Measurements from ENCODE around the gene ABHD12. TPM values are rescaled to one million over a fixed set of nuclear protein-coding genes. Genes with fewer than 3 reads are reported as not detected.
"Not testable (repeated sequence)": the region's sequence is repeated elsewhere in the genome, so short reads cannot be mapped to it uniquely, and the experiment has no call there.

Gene ABHD12
- total RNA-seq, 1 donor from 2014 or later, result 23.2 TPM

DNA sequence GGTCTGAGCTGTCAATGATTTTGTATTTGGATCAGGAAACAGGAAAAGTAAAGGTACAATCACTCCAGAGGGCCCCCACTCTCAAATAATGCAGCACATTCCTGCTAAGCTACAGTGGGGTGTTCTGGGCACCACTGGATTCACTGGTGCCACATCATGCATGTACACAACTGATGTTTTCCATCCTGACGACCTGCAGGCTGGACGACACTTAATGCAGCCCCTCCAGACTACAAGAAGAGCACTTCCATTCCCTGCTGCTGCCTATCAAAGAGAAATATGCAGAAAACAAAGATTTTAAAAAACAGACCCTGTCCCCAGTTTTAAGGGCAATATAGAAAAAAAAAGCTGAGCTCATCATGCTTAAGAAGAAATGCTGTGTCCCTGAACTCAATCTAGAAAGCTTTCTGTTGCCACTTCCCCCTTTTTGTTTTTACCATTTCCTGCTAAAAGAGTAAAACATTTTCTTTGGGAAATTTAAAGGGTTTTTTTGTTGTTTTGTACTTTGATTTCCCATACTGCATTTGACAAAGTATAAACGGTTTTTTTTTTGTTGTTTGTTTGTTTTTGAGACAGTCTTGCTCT, 35.5 kb downstream of the ABHD12 start:
- DNase-seq (ENCODE audit: low read depth in 2 of 2), result no peak

- no peak for DNase-seq (ENCODE audit: low read depth in 2 of 2)
Observed at GRCh38 chr20:25353747-25354705, 36.6 kb downstream of the ABHD12 start.

DNA sequence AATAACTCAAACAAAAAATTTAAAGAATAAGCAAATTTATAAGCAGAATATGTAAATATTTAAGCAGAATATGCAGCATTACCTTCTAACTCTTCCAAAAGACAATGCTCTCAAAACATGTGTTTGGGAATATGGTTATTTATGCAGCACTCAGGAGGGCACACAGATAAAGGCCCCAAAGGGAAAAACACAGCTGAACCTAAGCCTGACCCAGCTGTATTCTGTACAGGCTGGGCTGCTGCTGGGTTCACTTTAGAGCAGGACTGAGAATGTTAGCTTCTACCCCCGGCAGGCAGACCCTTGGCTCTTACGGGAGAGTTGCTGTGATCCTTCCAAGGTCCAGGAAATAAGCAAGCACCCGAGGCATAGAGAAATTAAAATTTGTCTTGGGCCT, 37.3 kb downstream of the ABHD12 start:
- DNase-seq (ENCODE audit: low read depth in 2 of 2), result no peak

GRCh38 chr20:25352746-25353145, 37.9 kb downstream of the ABHD12 start:
- no peak for DNase-seq (ENCODE audit: low read depth in 2 of 2)

- no peak for DNase-seq (ENCODE audit: low read depth in 2 of 2)
Observed at GRCh38 chr20:25351024-25351360, 39.6 kb downstream of the ABHD12 start.

DNA sequence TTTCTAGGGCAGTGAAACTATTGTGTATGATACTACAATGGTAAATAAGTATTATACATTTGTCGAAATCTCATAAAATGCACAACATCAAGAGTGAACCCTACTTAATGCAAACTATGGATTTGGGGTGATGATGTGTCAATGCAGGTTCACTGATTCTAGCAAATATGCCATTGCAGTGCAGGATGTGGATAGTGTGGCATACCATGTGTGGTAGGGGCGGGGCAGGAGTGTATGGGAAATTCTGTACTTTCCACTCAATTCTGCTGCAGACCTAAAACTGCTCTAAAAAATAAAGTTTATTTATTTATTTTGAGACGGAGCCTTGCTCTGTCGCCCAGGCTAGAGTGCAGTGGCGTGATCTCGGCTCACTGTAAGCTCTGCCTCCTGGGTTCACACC, 44.3 kb downstream of the ABHD12 start:
- DNase-seq (ENCODE audit: low read depth in 2 of 2), result no peak

- DNase-seq (ENCODE audit: low read depth in 2 of 2), result no peak
Observed at GRCh38 chr20:25345721-25346120, 44.9 kb downstream of the ABHD12 start.

- DNase-seq (ENCODE audit: low read depth in 2 of 2), result no peak
Observed at GRCh38 chr20:25344634-25345033, 46.0 kb downstream of the ABHD12 start.

DNA sequence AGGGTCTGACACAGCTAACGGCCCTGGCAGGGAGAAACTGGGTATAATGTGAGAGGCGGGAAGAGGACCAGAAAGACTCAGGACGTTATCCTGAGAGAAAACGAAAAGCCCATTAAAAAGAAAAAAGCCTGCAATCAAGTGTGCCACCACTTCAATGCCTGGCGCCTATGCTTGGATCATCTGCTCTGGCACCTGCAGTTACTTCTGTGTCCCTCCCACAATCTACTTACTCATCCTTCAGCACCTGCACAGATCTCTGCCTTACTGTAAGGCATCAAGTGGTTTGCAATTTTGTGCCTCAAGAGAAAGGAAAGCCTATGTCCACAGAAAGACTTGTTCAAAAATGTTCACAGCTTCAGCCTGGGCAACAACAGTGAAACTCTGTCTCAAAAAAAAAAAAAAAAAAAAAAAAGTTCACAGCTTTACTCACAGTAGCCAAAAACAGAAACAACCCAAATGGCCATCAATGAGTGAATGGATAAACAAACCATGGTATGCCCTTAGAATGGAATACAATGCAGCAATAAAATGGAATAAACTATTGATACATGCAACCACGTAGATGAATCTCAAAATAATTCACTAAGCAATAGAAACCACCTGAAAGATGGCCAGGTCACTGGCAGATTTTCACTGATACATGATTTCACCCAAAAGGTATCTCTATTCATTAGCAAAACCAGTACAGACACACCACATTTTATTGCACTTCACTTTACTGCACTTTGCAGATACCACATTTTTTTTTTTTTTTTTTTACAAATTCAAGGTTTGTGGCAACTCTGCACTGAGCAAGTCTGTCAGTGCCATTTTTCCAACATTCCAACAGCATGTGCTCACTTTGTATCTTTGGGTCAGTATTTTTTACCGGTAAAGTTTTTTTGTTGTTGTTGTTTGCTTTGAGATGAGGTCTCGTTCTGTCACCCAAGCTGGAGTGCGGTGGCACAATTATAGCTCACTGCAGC, 48.6 kb downstream of the ABHD12 start:
- DNase-seq (ENCODE audit: low read depth in 2 of 2), result no peak

- no peak for DNase-seq (ENCODE audit: low read depth in 2 of 2)
Observed at GRCh38 chr20:25340380-25340779, 50.3 kb downstream of the ABHD12 start.

- DNase-seq (ENCODE audit: low read depth in 2 of 2), result no peak
Observed at GRCh38 chr20:25339608-25340007, 51.0 kb downstream of the ABHD12 start.

GRCh38 chr20:25338112-25339023, 52.3 kb downstream of the ABHD12 start:
- no peak for DNase-seq (ENCODE audit: low read depth in 2 of 2)

- DNase-seq (ENCODE audit: low read depth in 2 of 2), result peak; percentile 15 to 31
Observed at GRCh38 chr20:25336561-25337422, 53.8 kb downstream of the ABHD12 start.

- not testable (repeated sequence) for DNase-seq (ENCODE audit: low read depth in 2 of 2)
Observed at GRCh38 chr20:25334972-25335371, 55.7 kb downstream of the ABHD12 start.

DNA sequence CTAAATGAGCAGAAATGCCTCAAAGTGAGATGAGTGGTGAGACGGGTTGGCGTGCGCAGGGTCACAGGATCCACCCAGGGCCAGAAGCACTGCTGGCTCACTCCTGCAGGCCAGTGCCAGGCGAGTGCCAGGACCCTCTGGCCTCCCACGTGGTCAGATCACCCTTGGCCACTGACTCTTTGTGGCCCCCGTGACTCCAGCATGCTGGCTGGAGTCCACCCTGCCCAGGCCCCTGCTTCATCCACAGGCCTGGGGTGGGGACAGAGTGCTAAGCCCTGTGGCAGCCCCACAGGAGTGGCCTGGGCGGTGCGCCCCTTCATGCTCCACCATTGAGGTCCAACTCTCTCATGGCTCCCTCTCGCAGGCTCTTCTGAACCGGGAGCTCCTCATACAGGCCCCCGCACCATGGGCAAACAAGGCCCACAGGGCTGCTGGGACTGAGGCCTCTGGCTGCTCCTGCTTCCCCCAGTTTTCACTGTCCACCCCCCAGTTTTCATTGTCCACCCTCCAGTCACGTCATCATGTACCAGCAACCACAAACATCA, 61.6 kb downstream of the ABHD12 start:
- no peak for DNase-seq (ENCODE audit: low read depth in 2 of 2)

DNA sequence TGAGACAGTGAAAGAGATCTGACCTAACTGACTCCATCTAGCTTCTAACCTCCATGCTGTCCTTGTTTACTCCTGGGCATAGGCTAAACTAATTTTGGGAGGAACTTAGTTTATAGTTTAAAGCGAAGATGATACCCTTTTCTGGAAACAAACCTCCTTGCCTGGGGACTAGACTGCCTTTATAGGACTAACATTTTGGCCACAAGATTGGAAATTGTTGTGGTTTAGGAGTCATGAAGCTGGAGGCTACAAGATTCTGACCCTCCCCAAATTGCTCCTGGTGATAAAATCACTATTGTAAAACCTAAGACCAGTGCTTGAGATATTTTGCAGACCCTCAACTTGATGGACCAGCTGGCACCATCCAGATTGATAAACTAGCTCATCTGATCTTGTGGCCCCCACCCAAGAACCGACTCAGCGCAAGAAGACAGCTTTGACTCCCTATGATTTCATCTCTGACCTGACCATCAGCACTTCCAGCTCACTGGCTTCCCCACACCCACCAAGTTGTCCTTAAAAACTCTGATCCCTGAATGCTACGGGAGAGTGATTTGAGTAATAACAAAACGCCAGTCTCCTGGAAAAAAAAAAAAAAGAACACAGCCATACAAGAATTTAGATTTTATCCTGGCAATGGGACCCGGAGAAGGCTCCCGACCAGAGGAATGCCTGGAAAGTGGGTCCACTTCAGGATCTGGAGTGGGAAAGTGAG, 63.0 kb downstream of the ABHD12 start:
- DNase-seq (ENCODE audit: low read depth in 2 of 2), result no peak

GRCh38 chr20:25325997-25326396, 64.6 kb downstream of the ABHD12 start:
- no peak for DNase-seq (ENCODE audit: low read depth in 2 of 2)

GRCh38 chr20:25325073-25325472, 65.6 kb downstream of the ABHD12 start:
- DNase-seq (ENCODE audit: low read depth in 2 of 2), result no peak

DNA sequence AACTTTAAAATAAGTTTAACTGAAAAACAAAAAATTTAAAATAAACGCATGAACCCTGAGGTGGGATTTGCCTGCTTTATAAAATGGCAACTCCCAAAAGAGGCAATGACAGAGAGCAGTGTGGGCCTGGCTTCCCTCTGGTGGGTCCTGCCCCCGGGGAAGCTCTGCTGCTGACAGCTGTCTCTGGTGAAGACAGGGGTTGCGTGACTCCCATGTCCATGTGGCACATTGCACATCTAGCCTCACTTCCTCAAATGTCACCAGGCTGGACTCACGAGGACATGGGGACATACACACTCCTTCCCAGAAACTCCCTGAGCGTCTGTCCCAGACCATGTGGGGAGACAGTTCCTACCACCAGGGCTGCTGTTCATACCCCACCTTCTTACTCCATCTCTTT, 66.2 kb downstream of the ABHD12 start:
- no peak for DNase-seq (ENCODE audit: low read depth in 2 of 2)
